BE2C (cell line): ENCODE data around the gene LRMDA.

Experiments used
- DNase-seq: peaks from one replicate; pipeline ENCODE4 v3.0.0-alpha.2; 2020
- H3K27me3 ChIP-seq: fragments of 250-450 bp; sonication (Bioruptor Pico); 2 replicates; pipeline ENCODE4 v1.5.1; 2020; ENCODE audit warnings: mild to moderate bottlenecking
- H3K36me3 ChIP-seq: fragments of 250-450 bp; sonication (Bioruptor Pico); 2 replicates; pipeline ENCODE4 v1.5.1; 2020; ENCODE audit warnings: mild to moderate bottlenecking
- H3K4me1 ChIP-seq: fragments of 250-450 bp; sonication (Bioruptor Pico); 2 replicates; pipeline ENCODE4 v1.5.1; 2020
- H3K4me3 ChIP-seq: 2 replicates; pipeline ENCODE4 v1.5.1; 2011; ENCODE audit warnings: low read depth, low read length
- H3K9me3 ChIP-seq: fragments of 250-450 bp; sonication (Bioruptor Pico); 2 replicates; pipeline ENCODE4 v1.5.1; 2020
- CTCF ChIP-seq: IDR thresholded peaks from 2 replicates; pipeline ENCODE4 v1.5.1; 2012; ENCODE audit warnings: mild to moderate bottlenecking, low read depth, low read length

LRMDA gene

DNA sequence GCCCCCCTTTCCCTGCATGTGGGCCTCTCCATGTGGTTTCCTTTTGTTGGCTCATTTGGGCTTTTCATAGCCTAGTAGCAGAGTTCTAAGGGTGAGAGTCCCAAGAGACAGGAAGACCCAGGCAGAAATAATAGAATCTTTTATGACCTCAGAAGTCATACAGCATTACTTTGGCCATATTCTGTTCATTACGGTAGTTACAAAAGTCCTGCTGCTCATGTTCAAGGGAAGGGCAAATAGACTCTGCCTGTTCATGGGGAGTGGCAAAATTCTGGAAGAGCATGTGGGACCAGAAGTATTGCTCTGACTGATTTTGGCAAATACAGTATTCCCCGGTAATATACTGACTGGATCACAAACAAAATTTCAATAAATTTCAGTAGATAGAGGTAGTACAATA is 910.3 kb downstream of the LRMDA start:
- Histone ChIP-seq H3K4me3 (no peak overlapping the region), H3K36me3 (no peaks in the 10 kb centered on the region), H3K9me3 (no peaks in the 10 kb centered on the region), H3K4me1 (no peaks in the 10 kb centered on the region), H3K27me3 (no peaks in the 10 kb centered on the region)
- no peak for TF ChIP-seq CTCF
- DNase-seq, result no peak

DNA sequence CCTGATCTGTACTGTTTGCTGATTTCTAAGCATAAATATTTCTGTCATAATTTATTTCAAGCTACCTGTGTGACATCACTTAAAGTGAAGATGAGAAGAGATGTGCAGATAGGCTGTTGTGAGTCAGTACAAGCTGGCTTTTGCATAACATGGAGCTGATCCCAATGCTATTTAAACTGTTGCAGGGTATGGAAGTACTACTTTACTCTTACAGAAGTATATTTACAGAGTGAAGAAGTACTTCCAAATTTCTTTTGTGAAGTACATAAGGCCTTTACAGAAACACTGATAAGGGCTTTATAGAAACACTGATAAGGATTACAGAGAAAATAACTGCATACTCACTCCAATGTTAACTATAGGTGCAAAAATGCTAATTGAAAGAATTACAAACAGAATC is 911.6 kb downstream of the LRMDA start:
- no peak for DNase-seq
- H3K27me3 ChIP-seq, result no peaks in the 10 kb centered on the region
- no peaks in the 10 kb centered on the region for H3K36me3 ChIP-seq
- H3K4me1 ChIP-seq, result no peaks in the 10 kb centered on the region
- H3K4me3 ChIP-seq, result no peak overlapping the region
- no peaks in the 10 kb centered on the region for H3K9me3 ChIP-seq
- TF ChIP-seq CTCF, result no peak

DNA sequence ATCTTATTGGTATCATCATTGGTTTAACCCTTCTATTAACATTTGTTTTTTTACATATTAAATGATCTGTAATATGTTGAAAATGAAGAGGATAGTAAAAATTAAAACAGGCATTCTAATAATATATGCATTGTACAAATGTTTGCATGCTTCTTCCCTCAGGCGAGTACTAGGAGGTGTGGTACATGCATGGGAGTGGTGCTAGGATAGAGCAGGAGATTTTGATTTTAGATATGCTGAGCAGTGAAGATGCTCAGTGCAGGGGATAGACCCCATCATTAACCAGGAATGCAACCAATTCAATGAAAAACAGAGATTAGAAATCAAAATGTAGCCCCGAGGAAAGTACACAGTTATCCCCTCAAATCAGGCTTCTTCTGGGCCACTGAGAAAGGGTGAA is 916.4 kb downstream of the LRMDA start:
- no peaks in the 10 kb centered on the region for H3K4me1 ChIP-seq
- no peak overlapping the region for H3K4me3 ChIP-seq
- TF ChIP-seq CTCF, result no peak
- DNase-seq, result no peak
- no peaks in the 10 kb centered on the region for H3K36me3 ChIP-seq
- H3K9me3 ChIP-seq, result no peaks in the 10 kb centered on the region
- no peaks in the 10 kb centered on the region for H3K27me3 ChIP-seq

GRCh38 chr10:76350583-76350982 is 919.2 kb downstream of the LRMDA start:
- Histone ChIP-seq H3K9me3 (no peaks in the 10 kb centered on the region), H3K36me3 (no peaks in the 10 kb centered on the region), H3K4me3 (no peak overlapping the region), H3K4me1 (no peaks in the 10 kb centered on the region), H3K27me3 (no peaks in the 10 kb centered on the region)
- no peak for DNase-seq
- no peak for TF ChIP-seq CTCF

DNA sequence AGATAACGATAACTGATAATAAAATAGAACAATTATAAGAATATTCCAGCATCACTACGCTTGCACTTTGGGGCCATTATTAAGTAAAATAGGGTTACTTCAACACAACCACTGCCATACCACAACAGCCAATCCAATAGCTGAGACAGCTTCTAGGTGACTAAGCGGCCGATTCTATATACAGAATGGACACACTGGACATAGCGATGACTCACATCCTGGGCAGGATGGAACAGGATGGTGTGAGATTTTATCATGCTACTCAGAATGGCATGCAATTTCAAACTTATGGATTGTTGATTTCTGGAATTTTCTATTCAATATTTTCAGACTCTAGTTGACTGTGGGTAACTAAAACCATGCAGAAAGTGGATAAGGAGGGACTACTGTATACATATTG is 920.9 kb downstream of the LRMDA start:
- no peak overlapping the region for H3K4me3 ChIP-seq
- no peaks in the 10 kb centered on the region for H3K4me1 ChIP-seq
- H3K36me3 ChIP-seq, result no peaks in the 10 kb centered on the region
- TF ChIP-seq CTCF, result no peak
- no peaks in the 10 kb centered on the region for H3K9me3 ChIP-seq
- no peaks in the 10 kb centered on the region for H3K27me3 ChIP-seq
- DNase-seq, result no peak

- DNase-seq, result no peak
- H3K4me1 ChIP-seq, result no peaks in the 10 kb centered on the region
Measured at GRCh38 chr10:76353237-76353851, 921.9 kb downstream of the LRMDA start.

More at GRCh38 chr10:76353237-76353851, 921.9 kb downstream of the LRMDA start:
- no peak for TF ChIP-seq CTCF
- Histone ChIP-seq H3K27me3 (no peaks in the 10 kb centered on the region), H3K36me3 (no peaks in the 10 kb centered on the region), H3K4me3 (no peak overlapping the region), H3K9me3 (no peaks in the 10 kb centered on the region)
